GM18870 (cell line): ENCODE results near the gene VIP.

Experiments
- ATAC-seq: cut with Tn5 transposase; IDR thresholded peaks from one replicate; pipeline ENCODE4 v1.9.1; 2021; ENCODE audit warnings: moderate library complexity; ENCODE audit not compliant: unreplicated experiment

The VIP gene

GRCh38 chr6:152775428-152775827 is 24.8 kb downstream of the VIP start:
- no peak for ATAC-seq

GRCh38 chr6:152776833-152777232 is 26.2 kb downstream of the VIP start:
- ATAC-seq: no peak

GRCh38 chr6:152783217-152783878 is 32.8 kb downstream of the VIP start:
- ATAC-seq: peak; percentile 50

DNA sequence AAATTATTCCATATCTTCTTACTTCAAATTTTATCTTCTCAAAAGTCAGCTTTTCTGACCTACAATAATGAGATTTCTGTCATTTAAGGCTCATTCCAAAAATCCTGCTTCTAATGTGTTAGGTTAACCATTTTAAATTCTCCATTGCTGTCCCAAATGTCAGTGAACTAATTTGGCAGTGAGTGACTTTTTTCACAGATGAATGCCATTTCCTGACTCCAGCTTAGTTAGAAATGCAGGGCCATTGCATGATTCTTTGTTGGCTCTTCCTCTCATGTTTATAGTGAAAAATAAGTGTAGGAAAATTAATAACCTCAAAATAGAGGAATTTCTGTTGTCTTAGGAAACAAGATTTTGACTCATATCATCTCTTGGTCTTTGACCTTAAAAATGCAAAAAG is 44.1 kb downstream of the VIP start:
- no peak for ATAC-seq

DNA sequence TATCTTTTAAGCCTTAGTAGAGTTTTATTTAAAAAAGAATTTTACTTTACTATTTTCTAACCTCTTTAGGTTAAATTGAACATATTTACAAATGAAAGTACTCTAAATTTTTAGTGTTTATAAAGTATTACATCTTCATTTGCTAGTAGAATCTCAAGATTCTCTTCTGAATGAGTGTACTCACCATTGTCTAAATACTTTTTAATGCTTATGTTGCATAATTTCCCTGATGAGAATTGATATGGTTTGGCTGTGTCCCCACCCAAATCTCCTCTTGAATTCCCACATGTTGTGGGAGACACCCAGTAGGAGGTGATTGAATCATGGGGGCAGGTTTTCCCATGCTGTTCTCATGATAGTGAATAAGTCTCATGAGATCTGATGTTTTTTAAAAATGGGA is 53.6 kb downstream of the VIP start:
- ATAC-seq: no peak
